ENCODE results near the gene HNRNPR. TPM values are rescaled to one million over a fixed set of nuclear protein-coding genes. Genes with fewer than 3 reads are reported as not detected.
A peak's percentile ranks its signal among the peaks of the same experiment; 100 is the strongest.
"Not testable (repeated sequence)": the region's sequence is repeated elsewhere in the genome, so short reads cannot be mapped to it uniquely, and the experiment has no call there.

The HNRNPR gene
- total RNA-seq, 1 donor from 2014 or later: 21.5 TPM

DNA sequence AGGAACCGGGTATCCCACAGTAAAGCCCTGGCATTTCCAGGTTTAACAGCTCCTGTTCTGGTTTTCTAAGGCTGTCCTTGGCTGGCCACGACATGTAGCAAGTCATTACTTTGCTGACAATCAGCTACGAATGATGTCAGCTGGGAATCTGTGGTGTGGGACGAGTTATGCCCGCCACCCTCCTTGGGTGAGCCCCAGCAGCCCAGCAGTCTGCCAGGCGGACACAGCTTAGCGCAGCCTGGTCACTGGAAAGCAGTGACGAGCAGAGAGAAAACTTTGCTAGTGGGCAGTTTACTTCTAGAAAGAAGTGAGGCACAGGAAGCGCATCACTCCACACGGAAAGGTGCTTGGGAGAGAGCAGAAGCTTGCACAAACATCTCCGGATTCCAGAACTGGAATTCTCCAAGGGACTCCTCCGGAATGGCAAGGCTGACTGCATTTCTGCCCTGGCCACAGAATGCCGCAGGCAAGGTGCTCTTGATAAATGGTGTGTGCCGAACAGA is 41.1 kb upstream of the HNRNPR start:
- no peak for DNase-seq (ENCODE audit: low spot score in 2 of 2)
- peak overlapping the region; percentile 27 to 45 for H3K27ac ChIP-seq

DNA sequence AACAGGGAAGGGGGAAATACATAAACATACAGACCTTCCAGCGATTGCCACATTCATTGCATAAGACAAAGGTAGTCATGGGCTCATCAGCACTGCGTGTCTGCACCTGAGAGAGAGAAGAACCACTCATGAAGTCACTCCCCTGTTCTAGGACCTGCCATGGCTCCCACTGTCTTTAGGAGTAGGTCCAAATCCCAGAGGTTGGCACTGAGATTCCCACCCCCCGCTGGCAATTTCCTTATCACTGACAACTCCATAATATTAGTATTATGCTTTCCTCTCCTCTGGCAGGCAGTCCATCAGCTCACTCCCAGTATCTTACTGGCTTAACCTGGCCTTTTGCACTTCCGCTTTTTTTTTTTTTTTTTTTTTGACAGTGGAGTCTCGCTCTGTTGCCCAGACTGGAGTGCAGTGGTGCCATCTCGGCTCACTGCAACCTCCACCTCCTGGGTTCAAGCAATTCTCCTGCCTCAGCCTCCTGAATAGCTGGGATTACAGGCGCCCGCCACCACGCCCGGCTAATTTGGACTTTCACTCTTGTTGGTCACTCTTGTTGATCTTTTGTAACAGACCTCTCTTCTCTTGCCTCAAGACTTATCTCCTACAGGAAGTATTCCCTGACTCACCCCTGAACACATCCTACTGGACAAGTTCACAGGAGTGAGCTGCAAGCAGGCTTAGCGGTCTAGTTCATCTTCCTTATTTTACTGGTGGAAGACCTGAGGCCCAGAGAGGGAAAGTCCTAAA is 40.4 kb upstream of the HNRNPR start:
- no peak overlapping the region for H3K4me3 ChIP-seq
- peak overlapping the region in 1 of 2 donors; percentile 45 for H3K27ac ChIP-seq
- H3K9me3 ChIP-seq: no peaks in the 10 kb centered on the region
- TF ChIP-seq, protein P1, sequence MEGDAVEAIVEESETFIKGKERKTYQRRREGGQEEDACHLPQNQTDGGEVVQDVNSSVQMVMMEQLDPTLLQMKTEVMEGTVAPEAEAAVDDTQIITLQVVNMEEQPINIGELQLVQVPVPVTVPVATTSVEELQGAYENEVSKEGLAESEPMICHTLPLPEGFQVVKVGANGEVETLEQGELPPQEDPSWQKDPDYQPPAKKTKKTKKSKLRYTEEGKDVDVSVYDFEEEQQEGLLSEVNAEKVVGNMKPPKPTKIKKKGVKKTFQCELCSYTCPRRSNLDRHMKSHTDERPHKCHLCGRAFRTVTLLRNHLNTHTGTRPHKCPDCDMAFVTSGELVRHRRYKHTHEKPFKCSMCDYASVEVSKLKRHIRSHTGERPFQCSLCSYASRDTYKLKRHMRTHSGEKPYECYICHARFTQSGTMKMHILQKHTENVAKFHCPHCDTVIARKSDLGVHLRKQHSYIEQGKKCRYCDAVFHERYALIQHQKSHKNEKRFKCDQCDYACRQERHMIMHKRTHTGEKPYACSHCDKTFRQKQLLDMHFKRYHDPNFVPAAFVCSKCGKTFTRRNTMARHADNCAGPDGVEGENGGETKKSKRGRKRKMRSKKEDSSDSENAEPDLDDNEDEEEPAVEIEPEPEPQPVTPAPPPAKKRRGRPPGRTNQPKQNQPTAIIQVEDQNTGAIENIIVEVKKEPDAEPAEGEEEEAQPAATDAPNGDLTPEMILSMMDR (IDR thresholded peaks at IDR 0.05): no peak
- intact Hi-C loops (cut with DNase I): no loop called here
- peaks cover 16 to 40% of the 10 kb centered on the region in 2 donors for H3K36me3 ChIP-seq
- H3K4me1 ChIP-seq: peaks cover 0 to 2% of the 10 kb centered on the region in 2 donors
- H3K27me3 ChIP-seq: no peaks in the 10 kb centered on the region
- no peak for DNase-seq (ENCODE audit: low spot score in 2 of 2)

More for the DNA sequence above, 41.1 kb upstream of the HNRNPR start:
- Histone ChIP-seq H3K4me3 (no peak overlapping the region), H3K9me3 (no peaks in the 10 kb centered on the region), H3K4me1 (peaks cover 0 to 2% of the 10 kb centered on the region in 2 donors), H3K27me3 (no peaks in the 10 kb centered on the region), H3K36me3 (peaks cover 16 to 40% of the 10 kb centered on the region in 2 donors)
- TF ChIP-seq, protein P1 (IDR thresholded peaks at IDR 0.05): no peak
- intact Hi-C loops (cut with DNase I): no loop called here

DNA sequence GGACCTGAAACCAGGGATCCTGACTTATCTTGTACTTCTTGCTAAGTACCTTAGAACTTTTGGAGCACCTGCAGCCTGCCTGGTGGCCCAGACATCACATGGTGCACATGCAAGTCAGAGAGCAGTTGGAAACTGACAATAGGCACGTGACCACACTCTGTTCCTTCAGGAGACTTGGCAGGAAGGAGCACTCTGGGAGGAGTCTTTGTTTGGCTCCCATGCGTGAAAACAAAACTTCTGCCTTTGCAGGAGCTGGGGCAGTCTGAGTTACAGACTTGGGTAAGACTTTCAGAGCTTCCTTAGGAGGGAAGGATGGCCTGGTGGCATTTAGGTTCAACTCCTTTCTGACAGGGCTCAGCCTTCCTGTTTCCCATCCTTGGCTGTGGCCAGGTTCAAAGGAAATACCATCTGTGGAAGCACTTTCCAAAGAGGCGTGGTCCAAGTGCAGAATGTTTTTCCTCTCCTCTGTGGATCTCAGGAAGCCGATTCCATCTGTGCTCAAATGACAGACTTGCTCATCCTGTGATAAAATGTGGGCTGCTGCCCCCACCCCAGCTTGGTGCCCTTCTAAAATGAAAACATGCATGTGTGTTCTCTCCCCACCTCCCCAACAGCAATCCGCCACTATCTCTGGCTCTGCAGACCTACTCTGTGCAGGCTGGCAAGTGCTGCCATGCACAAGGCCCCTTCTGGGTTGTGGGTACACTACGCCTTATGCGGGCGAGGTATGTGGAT is 39.7 kb upstream of the HNRNPR start:
- intact Hi-C loops (cut with DNase I): no loop called here
- no peaks in the 10 kb centered on the region for H3K27me3 ChIP-seq
- peaks cover 16 to 40% of the 10 kb centered on the region in 2 donors for H3K36me3 ChIP-seq
- DNase-seq (ENCODE audit: low spot score in 2 of 2): no peak
- TF ChIP-seq, protein P1 (IDR thresholded peaks at IDR 0.05): no peak
- H3K9me3 ChIP-seq: no peaks in the 10 kb centered on the region
- H3K27ac ChIP-seq: no peak overlapping the region
- H3K4me1 ChIP-seq: peaks cover 0 to 2% of the 10 kb centered on the region in 2 donors
- H3K4me3 ChIP-seq: no peak overlapping the region

DNA sequence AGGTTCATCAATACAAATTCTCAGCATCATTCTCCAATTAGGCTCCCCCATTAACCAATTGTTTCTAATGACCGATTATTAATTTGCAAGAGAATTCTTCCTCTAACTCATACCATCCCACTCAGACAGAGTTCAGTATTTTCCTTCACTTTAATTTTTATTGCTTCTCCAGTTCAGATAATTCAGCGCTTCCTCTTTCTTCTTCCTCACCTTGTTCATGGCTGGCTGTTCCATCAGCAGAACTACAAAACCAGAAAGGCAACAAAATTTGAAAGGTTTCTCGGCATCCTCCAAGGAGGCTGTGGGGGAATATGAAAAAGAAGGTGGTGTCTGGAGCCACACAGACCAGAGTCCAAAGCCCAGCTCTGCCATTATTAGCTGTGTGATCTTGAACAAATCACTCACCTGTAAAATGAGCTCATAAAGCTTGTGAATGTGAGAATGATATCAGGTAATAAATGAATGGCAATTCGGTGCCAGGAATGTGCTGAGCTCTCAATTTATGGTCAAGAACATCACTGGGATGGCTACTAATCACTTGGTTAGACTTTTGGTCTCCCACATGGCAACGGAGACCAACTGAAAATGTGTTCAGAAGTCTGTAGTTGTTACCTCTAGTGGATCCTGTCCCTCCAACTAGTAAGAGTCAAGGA is 37.3 kb upstream of the HNRNPR start:
- H3K4me1 ChIP-seq: peaks cover 3 to 16% of the 10 kb centered on the region in 2 donors
- no peak overlapping the region for H3K4me3 ChIP-seq
- no peak overlapping the region for H3K27ac ChIP-seq
- no peaks in the 10 kb centered on the region for H3K9me3 ChIP-seq
- TF ChIP-seq, protein P1 (IDR thresholded peaks at IDR 0.05): no peak
- intact Hi-C loops (cut with DNase I): no loop called here
- no peak for DNase-seq (ENCODE audit: low spot score in 2 of 2)
- no peaks in the 10 kb centered on the region for H3K27me3 ChIP-seq
- H3K36me3 ChIP-seq: peaks cover 16 to 28% of the 10 kb centered on the region in 2 donors

DNA sequence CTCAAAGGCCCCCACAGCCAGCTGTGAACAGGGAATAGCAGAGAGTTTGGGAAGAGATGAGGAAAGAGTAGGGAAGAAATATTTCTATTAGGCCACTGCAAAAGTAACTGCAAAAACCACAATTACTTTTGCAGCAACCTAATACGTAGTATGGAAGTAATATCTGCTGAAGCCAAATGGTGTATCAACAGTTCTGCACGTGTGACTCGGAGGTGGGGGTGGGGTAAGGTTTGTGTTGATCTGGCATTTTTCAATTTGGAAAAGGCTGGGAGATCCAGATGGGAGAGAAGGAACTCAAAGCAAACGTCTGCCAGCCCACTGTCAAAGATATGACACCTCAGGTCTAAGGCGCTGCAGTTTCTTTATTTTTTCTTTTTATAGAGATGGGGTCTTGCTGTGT is 36.6 kb upstream of the HNRNPR start:
- H3K9me3 ChIP-seq: no peaks in the 10 kb centered on the region
- H3K4me3 ChIP-seq: no peak overlapping the region
- no peak overlapping the region for H3K27ac ChIP-seq
- TF ChIP-seq, protein P1 (IDR thresholded peaks at IDR 0.05): no peak
- peaks cover 3 to 18% of the 10 kb centered on the region in 2 donors for H3K4me1 ChIP-seq
- no peaks in the 10 kb centered on the region for H3K27me3 ChIP-seq
- H3K36me3 ChIP-seq: peaks cover 13 to 23% of the 10 kb centered on the region in 2 donors
- no peak for DNase-seq (ENCODE audit: low spot score in 2 of 2)
- intact Hi-C loops (cut with DNase I): no loop called here

DNA sequence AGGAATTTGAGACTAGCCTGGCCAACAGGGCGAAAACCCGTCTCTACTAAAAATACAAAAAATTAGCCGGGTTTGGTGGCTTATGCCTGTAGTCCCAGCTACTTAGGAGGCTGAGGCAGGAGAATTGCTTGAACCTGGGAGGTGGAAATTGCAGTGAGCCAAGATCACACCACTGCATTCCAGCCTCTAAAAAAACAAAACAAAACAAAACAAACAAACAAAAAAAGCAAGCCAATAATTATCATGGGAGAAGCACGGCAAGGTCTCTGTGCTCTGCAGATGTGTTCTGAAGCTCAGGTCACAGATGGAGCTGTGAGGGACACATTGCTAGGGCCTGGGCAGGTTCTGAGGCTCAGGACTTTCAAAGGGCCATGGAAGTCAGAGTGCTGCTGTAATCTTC is 36.2 kb upstream of the HNRNPR start:
- H3K4me3 ChIP-seq; H3K27ac ChIP-seq; H3K9me3 ChIP-seq; H3K27me3 ChIP-seq; intact Hi-C loops (cut with DNase I); DNase-seq (ENCODE audit: low spot score in 2 of 2): not testable (repeated sequence)
- H3K4me1 ChIP-seq: peaks cover 3 to 18% of the 10 kb centered on the region in 2 donors
- H3K36me3 ChIP-seq: peaks cover 13 to 18% of the 10 kb centered on the region in 2 donors

All from ascending aorta (tissue), 2 donors.